D721Med (cell line): ENCODE measurements around the gene DEK.

ENCODE experiments used
- DNase-seq: peaks from one replicate; pipeline ENCODE4 v3.0.0; 2011; ENCODE audit warnings: low spot score; ENCODE audit not compliant: insufficient read length
- FAIRE-seq: peaks from 2 replicates; lab custom pipeline; 2011; peaks lifted over from hg19 to GRCh38; lab: Jason Lieb, UNC
- CTCF ChIP-seq: IDR thresholded peaks from 2 replicates; pipeline ENCODE4 v1.5.1; 2012; ENCODE audit warnings: mild to moderate bottlenecking, control low read depth; ENCODE audit not compliant: insufficient read depth; ENCODE audit errors: missing control alignments

The DEK gene

GRCh38 chr6:18265787-18266522, 1.6 kb upstream of the DEK start:
- FAIRE-seq (no peak), DNase-seq (no peak)
- no peak for TF ChIP-seq CTCF

GRCh38 chr6:18264923-18265377, 620 bp upstream of the DEK start:
- TF ChIP-seq CTCF: no peak
- FAIRE-seq (no peak), DNase-seq (no peak)

- no peak for FAIRE-seq
- no peak for TF ChIP-seq CTCF
- no peak for DNase-seq
Measured at GRCh38 chr6:18263418-18264218, 712 bp downstream of the DEK start.

GRCh38 chr6:18262702-18263417, 1.5 kb downstream of the DEK start:
- no peak for FAIRE-seq
- no peak for TF ChIP-seq CTCF
- no peak for DNase-seq

GRCh38 chr6:18261877-18262276, 2.5 kb downstream of the DEK start:
- no peak for DNase-seq
- FAIRE-seq: no peak
- no peak for TF ChIP-seq CTCF

GRCh38 chr6:18260448-18261106, 3.8 kb downstream of the DEK start:
- TF ChIP-seq CTCF: no peak
- no peak for DNase-seq
- no peak for FAIRE-seq
